ENCODE data around the gene UNC45A. TPM values are rescaled to one million over a fixed set of nuclear protein-coding genes. Genes with fewer than 3 reads are reported as not detected.
"Not testable (repeated sequence)": the region's sequence is repeated elsewhere in the genome, so short reads cannot be mapped to it uniquely, and the experiment has no call there.

The UNC45A gene, protein sequence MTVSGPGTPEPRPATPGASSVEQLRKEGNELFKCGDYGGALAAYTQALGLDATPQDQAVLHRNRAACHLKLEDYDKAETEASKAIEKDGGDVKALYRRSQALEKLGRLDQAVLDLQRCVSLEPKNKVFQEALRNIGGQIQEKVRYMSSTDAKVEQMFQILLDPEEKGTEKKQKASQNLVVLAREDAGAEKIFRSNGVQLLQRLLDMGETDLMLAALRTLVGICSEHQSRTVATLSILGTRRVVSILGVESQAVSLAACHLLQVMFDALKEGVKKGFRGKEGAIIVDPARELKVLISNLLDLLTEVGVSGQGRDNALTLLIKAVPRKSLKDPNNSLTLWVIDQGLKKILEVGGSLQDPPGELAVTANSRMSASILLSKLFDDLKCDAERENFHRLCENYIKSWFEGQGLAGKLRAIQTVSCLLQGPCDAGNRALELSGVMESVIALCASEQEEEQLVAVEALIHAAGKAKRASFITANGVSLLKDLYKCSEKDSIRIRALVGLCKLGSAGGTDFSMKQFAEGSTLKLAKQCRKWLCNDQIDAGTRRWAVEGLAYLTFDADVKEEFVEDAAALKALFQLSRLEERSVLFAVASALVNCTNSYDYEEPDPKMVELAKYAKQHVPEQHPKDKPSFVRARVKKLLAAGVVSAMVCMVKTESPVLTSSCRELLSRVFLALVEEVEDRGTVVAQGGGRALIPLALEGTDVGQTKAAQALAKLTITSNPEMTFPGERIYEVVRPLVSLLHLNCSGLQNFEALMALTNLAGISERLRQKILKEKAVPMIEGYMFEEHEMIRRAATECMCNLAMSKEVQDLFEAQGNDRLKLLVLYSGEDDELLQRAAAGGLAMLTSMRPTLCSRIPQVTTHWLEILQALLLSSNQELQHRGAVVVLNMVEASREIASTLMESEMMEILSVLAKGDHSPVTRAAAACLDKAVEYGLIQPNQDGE
- polyA plus RNA-seq (ENCODE audit: insufficient read length), result 23.2 TPM

- no peak for DNase-seq (ENCODE audit: low read depth)
Measured at GRCh38 chr15:90934949-90935751, at the start of gene UNC45A. UNC45A (plus strand) TSS chr15:90935285; CDS start chr15:90935325, 40 bp downstream.

- no peak for DNase-seq (ENCODE audit: low read depth)
Measured at GRCh38 chr15:90885432-90886290, 49.4 kb upstream of the UNC45A start.

GRCh38 chr15:90886291-90886614, 48.8 kb upstream of the UNC45A start:
- no peak for DNase-seq (ENCODE audit: low read depth)

DNA sequence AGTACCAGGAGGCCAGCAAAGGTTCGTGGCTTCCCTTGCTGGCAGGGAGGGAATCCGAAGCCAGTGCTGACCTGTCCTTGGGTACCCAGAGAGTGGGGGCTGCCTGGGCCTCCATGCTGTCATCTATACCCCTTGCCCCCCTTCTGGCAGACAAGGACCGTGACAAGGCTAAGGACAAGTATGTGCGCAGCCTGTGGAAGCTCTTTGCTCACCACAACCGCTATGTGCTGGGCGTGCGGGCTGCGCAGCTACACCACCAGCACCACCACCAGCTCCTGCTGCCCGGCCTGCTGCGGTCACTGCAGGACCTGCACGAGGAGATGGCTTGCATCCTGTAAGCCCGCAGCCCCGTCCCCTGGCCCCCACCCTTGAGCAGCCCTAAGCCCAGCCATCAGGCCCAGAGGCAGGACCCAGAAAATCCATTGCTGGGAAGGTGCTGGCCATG, 48.0 kb upstream of the UNC45A start:
- DNase-seq (ENCODE audit: low read depth), result no peak

DNA sequence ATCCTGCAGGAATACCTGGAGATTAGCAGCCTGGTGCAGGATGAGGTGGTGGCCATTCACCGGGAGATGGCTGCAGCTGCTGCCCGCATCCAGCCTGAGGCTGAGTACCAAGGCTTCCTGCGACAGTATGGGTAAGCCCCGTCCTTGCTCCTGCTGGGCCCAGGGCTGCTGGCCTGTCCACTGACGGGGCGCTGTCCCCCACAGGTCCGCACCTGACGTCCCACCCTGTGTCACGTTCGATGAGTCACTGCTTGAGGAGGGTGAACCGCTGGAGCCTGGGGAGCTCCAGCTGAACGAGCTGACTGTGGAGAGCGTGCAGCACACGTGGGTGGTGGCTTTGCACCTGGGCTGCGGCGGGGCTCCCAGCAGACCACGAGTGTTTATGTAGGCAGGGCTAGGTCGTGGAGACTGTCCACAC, 45.8 kb upstream of the UNC45A start:
- DNase-seq (ENCODE audit: low read depth), result no peak

GRCh38 chr15:90889736-90890456, 45.2 kb upstream of the UNC45A start:
- no peak for DNase-seq (ENCODE audit: low read depth)

GRCh38 chr15:90890839-90891238, 44.2 kb upstream of the UNC45A start:
- no peak for DNase-seq (ENCODE audit: low read depth)

DNA sequence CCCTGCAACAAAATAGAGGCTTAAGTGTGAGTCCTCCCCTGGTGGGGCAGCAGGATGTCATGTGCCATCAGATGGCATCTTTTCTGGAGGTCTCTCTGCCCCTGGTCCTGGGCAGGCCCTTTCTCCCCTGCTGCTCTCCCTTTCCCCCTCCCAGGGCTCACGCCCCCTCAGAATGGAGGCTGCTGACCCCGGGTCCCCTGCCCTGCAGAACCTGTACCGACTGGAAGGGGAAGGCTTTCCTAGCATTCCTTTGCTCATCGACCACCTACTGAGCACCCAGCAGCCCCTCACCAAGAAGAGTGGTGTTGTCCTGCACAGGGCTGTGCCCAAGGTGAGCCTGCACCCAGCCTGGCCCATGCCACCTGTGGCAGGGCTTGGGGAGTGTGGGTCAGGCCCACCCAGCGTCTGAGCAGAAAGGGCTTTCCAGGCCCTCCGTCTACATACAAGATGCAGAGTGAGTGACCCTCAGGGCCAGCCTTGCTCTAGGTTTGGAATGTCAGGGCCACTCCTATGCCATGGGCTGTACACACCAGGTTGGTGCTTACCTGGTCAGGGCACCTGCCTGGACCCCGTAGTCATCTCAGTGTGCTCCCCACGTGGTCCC, 43.6 kb upstream of the UNC45A start:
- no peak for DNase-seq (ENCODE audit: low read depth)

- no peak for DNase-seq (ENCODE audit: low read depth)
Measured at GRCh38 chr15:90892023-90892422, 43.1 kb upstream of the UNC45A start.

- no peak for DNase-seq (ENCODE audit: low read depth)
Measured at GRCh38 chr15:90892498-90893174, 42.4 kb upstream of the UNC45A start.

DNA sequence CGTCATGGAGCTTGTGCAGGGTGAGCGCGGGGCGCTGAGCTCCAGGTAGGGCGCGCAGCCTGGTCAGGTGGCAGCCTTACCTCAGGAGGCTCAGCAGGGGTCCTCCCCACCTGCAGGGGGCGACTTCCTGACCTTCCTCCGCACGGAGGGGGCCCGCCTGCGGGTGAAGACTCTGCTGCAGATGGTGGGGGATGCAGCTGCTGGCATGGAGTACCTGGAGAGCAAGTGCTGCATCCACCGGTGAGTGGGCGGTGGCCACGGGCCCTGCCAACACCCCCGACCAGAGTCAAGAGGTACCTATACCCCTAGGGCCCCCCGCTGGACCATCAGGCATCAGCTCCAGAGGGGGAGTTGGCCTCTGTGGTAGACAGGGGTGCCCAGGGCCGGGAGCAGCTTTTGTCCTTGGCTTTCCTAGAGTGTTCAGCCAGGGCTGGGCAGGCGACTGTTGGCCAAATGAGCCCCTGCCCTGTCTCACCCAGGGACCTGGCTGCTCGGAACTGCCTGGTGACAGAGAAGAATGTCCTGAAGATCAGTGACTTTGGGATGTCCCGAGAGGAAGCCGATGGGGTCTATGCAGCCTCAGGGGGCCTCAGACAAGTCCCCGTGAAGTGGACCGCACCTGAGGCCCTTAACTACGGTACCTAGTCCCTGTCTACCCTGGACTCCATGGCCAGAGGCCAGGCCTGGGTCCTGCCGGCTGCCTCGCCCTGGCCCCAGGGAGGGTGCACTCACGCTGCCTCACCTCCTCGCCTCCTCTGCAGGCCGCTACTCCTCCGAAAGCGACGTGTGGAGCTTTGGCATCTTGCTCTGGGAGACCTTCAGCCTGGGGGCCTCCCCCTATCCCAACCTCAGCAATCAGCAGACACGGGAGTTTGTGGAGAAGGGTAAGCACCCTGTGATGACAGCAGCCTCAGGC, 41.7 kb upstream of the UNC45A start:
- no peak for DNase-seq (ENCODE audit: low read depth)

GRCh38 chr15:90895571-90896117, 39.4 kb upstream of the UNC45A start:
- no peak for DNase-seq (ENCODE audit: low read depth)

GRCh38 chr15:90897131-90897655, 37.9 kb upstream of the UNC45A start:
- DNase-seq (ENCODE audit: low read depth), result not testable (repeated sequence)

- no peak for DNase-seq (ENCODE audit: low read depth)
Measured at GRCh38 chr15:90901175-90902039, 33.7 kb upstream of the UNC45A start.

DNA sequence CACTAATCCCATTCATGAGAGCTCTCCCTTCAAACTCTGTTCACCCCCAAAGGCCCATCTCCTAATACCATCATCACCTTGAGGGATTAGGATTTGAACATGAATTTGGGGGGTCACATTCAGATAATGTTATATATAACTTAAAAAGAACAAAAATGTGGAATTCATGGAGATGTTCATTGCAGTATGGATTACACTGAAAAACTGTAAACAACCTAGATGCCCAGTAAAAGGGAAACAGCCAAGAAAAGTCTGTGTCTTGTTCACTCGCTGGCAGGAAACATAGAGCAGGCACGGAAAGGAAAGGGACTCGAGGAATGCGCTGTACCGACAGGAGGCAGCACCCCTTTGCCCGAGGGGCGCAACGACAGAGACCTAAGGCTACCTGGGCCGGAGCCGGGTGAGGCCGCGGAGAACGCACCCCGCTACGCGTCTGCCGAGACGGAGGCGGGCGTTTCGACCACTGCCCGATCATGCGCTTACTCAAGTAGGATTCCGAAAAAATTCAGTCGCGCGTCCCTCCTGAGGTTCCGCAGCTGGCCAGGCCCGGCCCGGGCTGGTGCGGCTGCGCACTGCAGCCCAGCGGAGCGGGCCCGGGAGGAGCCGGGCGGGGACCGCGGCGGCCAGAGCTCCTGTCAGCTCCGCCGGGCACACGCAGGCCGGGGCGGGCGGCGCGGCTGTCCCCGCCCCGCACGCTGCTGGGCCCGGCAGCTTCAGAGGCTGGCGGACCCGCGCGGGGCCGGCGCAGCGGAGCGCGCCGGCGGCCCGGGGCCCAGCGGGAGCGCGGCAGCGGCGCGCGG, 32.8 kb upstream of the UNC45A start:
- peak; percentile 56 for DNase-seq (ENCODE audit: low read depth)

All from forelimb muscle (tissue), 1 donor.